ENCODE results near the gene DCAF12. TPM values are rescaled to one million over a fixed set of nuclear protein-coding genes. Genes with fewer than 3 reads are reported as not detected.
"Not testable (repeated sequence)": the region's sequence is repeated elsewhere in the genome, so short reads cannot be mapped to it uniquely, and the experiment has no call there.

Gene DCAF12
- total and polyA plus RNA-seq, 12 donors, result 15.1 to 88.3 (median 58.5) TPM

DNA sequence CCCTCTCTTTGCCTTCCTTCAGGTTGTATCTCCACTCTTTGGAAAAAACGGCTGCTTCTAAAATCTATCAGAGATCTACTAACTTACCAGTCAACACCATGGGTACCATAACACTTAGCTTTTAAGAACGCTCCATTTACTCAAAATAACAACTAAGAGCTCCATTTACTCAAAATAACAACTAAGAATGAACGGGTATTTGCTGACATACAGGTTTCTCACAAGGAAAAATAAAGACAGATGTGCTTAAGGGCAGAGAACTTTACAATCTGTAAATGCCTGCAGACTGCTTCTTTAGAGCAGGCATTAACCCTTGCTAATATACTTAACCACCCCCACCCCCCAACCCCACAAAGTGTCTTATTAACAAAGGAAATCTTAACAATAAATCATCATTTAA, 80.6 kb downstream of the DCAF12 start:
- no peaks in the 10 kb centered on the region for H3K27me3 ChIP-seq
- no peaks in the 10 kb centered on the region for H3K9me3 ChIP-seq (replicated peaks in 1 of 3)
- TF ChIP-seq, protein P1, sequence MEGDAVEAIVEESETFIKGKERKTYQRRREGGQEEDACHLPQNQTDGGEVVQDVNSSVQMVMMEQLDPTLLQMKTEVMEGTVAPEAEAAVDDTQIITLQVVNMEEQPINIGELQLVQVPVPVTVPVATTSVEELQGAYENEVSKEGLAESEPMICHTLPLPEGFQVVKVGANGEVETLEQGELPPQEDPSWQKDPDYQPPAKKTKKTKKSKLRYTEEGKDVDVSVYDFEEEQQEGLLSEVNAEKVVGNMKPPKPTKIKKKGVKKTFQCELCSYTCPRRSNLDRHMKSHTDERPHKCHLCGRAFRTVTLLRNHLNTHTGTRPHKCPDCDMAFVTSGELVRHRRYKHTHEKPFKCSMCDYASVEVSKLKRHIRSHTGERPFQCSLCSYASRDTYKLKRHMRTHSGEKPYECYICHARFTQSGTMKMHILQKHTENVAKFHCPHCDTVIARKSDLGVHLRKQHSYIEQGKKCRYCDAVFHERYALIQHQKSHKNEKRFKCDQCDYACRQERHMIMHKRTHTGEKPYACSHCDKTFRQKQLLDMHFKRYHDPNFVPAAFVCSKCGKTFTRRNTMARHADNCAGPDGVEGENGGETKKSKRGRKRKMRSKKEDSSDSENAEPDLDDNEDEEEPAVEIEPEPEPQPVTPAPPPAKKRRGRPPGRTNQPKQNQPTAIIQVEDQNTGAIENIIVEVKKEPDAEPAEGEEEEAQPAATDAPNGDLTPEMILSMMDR (IDR thresholded peaks at IDR 0.05), result no peak
- TF ChIP-seq POLR2A (IDR thresholded peaks at IDR 0.05), result no peak
- H3K4me1 ChIP-seq (replicated peaks in 1 of 2), result peaks cover 22 to 29% of the 10 kb centered on the region in 2 donors
- 52 to 79% (median 61%) methylated on average over 3 of the region's 3 CpGs for WGBS, 4 donors
- intact Hi-C loops (cut with DNase I), result no loop called here
- H3K4me3 ChIP-seq, result no peak overlapping the region
- no peak for DNase-seq
- no peaks in the 10 kb centered on the region for H3K36me3 ChIP-seq (replicated peaks in 1 of 2)
- H3K27ac ChIP-seq, result no peak overlapping the region

DNA sequence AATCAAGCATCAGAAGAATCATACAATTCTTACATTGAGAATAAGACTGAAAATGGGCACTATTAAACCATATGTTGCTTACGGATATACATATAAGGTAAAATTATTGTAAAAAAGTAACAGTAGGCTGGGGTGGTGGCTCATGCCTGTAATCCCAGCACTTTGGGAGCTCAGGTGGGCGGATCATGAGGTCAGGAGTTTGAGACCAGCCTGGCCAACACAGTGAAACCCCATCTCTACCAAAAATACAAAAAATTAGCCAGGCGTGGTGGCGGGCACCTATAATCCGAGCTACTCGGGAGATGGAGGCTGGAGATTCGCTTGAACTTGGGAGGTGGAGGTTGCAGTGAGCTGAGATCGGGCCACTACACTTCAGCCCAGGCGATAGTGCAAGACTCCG, 84.4 kb downstream of the DCAF12 start:
- H3K9me3 ChIP-seq (replicated peaks in 1 of 3); H3K36me3 ChIP-seq (replicated peaks in 1 of 2); H3K27me3 ChIP-seq; H3K27ac ChIP-seq; H3K4me3 ChIP-seq; H3K4me1 ChIP-seq (replicated peaks in 1 of 2); intact Hi-C loops (cut with DNase I): not testable (repeated sequence)
- peak in 1 of 7 donors; percentile 23 for DNase-seq
- WGBS, 4 donors, result 93 to 95% (median 94%) methylated on average over 10 of the region's 10 CpGs

DNA sequence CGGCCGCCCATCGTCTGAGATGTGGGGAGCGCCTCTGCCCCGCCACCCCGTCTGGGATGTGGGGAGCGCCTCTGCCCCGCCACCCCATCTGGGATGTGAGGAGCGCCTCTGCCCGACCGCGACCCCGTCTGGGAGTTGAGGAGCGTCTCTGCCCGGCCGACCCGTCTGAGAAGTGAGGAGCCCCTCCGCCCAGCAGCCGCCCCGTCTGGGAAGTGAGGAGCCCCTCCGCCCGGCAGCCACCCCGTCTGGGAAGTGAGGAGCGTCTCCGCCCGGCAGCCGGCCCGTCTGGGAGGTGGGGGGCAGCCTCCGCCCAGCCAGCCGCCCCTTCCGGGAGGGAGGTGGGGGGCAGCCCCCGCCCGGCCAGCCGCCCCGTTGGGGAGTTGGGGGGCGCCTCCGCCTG, 87.6 kb downstream of the DCAF12 start:
- 95 to 96% (median 96%) methylated on average over 4 to 33 of the region's 37 CpGs; no CpG with 5 or more reads in 1 of the 4 donors for WGBS, 4 donors
- not testable (repeated sequence) for H3K36me3 ChIP-seq (replicated peaks in 1 of 2)

DNA sequence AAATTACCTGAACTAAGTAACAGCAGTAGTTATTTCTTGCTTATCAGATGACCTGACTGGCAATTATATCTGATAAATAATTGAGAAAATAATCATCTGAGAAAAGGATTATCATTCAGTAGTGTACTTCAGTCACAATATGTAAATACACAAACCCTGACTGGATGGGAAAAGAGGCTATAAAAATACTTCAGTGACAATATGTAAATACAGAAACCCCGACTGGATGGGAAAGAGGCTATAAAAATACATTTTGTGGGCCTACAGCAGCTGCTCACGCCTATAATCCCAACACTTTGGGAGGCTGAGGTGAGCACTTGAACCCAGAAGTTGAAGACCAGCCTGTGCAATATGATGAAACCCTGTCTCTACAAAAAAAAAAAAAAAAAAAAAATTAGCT, 88.9 kb downstream of the DCAF12 start:
- H3K9me3 ChIP-seq (replicated peaks in 1 of 3), result no peaks in the 10 kb centered on the region
- no peak for DNase-seq
- H3K4me1 ChIP-seq (replicated peaks in 1 of 2), result no peaks in the 10 kb centered on the region
- intact Hi-C loops (cut with DNase I), result no loop called here
- H3K27ac ChIP-seq, result no peak overlapping the region
- WGBS, 4 donors, result 81 to 93% (median 87%) methylated on average over 2 of the region's 2 CpGs
- no peak for TF ChIP-seq POLR2A (IDR thresholded peaks at IDR 0.05)
- TF ChIP-seq, protein P1 (IDR thresholded peaks at IDR 0.05), result no peak
- H3K27me3 ChIP-seq, result no peaks in the 10 kb centered on the region
- H3K36me3 ChIP-seq (replicated peaks in 1 of 2), result no peaks in the 10 kb centered on the region
- no peak overlapping the region for H3K4me3 ChIP-seq

More for the DNA sequence above, 87.6 kb downstream of the DCAF12 start:
- H3K9me3 ChIP-seq (replicated peaks in 1 of 3); H3K27ac ChIP-seq; DNase-seq; H3K4me1 ChIP-seq (replicated peaks in 1 of 2); H3K27me3 ChIP-seq; intact Hi-C loops (cut with DNase I); H3K4me3 ChIP-seq: not testable (repeated sequence)

DNA sequence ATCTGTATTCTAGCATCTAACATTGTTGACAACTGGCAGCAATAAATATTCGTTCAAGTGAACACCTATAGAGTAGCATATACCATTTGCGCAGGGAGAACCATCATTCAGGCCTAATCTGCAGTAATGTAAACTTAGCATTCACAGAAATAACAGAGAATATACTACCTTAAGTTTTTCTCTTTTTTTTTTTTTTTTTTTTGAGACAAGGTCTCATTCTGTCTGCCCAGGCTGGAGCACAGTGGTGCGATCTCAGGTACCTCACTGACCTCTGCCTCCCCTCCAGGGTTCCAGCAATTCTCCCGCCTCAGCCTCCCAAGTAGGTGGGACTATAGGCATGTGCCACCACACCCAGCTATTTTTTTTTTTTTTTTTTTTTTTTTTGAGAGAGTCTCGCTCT, 89.9 kb downstream of the DCAF12 start:
- no peak for TF ChIP-seq POLR2A (IDR thresholded peaks at IDR 0.05)
- TF ChIP-seq, protein P1 (IDR thresholded peaks at IDR 0.05), result no peak
- H3K4me3 ChIP-seq, result no peak overlapping the region
- DNase-seq, result no peak
- no peaks in the 10 kb centered on the region for H3K36me3 ChIP-seq (replicated peaks in 1 of 2)
- no peaks in the 10 kb centered on the region for H3K9me3 ChIP-seq (replicated peaks in 1 of 3)
- 92 to 95% (median 95%) methylated on average over 4 to 5 of the region's 5 CpGs for WGBS, 4 donors
- H3K27me3 ChIP-seq, result no peaks in the 10 kb centered on the region
- intact Hi-C loops (cut with DNase I), result no loop called here
- H3K4me1 ChIP-seq (replicated peaks in 1 of 2), result no peaks in the 10 kb centered on the region
- H3K27ac ChIP-seq, result no peak overlapping the region

Small RNA genes lying within 50 kb of the gene (small RNA-seq; reads per million reads assigned to genes)
- 0 to 0.12 reads per million in 2 donors for gene RN7SKP114

Other genes starting within 250 kb of the DCAF12 start
- 10 to 100 TPM; 20.9 to 60.0 (median 39.7) TPM for gene UBAP2, start 77.8 kb downstream of the DCAF12 start, total RNA-seq
- gene UBAP2, start 77.8 kb downstream of the DCAF12 start, polyA plus RNA-seq, result 10 to 100 TPM; 21.7 to 59.4 (median 29.0) TPM
- 10 to 100 TPM; 43.8 to 91.7 (median 83.1) TPM for gene UBAP1, start 52.3 kb upstream of the DCAF12 start, total RNA-seq
- 100 to 1,000 TPM in 1 of 3 donors, 10 to 100 TPM in 2; 34.8 to 146 (median 37.7) TPM for gene UBAP1, start 52.3 kb upstream of the DCAF12 start, polyA plus RNA-seq
- gene KIF24, start 202.6 kb upstream of the DCAF12 start, total RNA-seq, result 1 to 10 TPM in 7 of 9 donors, under 1 TPM in 2; 0.72 to 2.7 (median 1.2) TPM
- 1 to 10 TPM in 1 of 3 donors, under 1 TPM in 2; 0.57 to 2.6 (median 0.80) TPM for gene KIF24, start 202.6 kb upstream of the DCAF12 start, polyA plus RNA-seq
- gene NUDT2, start 202.9 kb upstream of the DCAF12 start, total RNA-seq, result 10 to 100 TPM; 11.3 to 50.7 (median 34.0) TPM
- gene NUDT2, start 202.9 kb upstream of the DCAF12 start, polyA plus RNA-seq, result 10 to 100 TPM; 29.9 to 55.0 (median 32.9) TPM

Measured in adrenal gland (tissue), 12 donors.